B cell (primary cell): Measurements from ENCODE around the gene NPR2. TPM values are rescaled to one million over a fixed set of nuclear protein-coding genes. Genes with fewer than 3 reads are reported as not detected.

ENCODE experiments used
- ATAC-seq: fragments of 200-7000 bp; cut with Tn5 transposase; one replicate; pipeline ENCODE4 v1.10.0; 2021; ENCODE audit warnings: low read depth, mild to moderate bottlenecking, moderate number of reproducible peaks, moderate library complexity
- CTCF ChIA-PET: fragments of 350-600 bp; sonication (Branson Sonifier 250); formaldehyde crosslinking; loops from one replicate; lab custom pipeline; 2021; ENCODE audit warnings: antibody characterized with exemption, inconsistent platforms; lab: Charles Lee
- POLR2A ChIA-PET: fragments of 350-600 bp; sonication (Branson Sonifier 250); formaldehyde crosslinking; loops from one replicate; lab custom pipeline; 2021; ENCODE audit warnings: antibody characterized with exemption; lab: Charles Lee
- DNase-seq: peaks from one replicate; pipeline ENCODE4 v3.0.0; 2013
- H2AFZ ChIP-seq: 2 replicates; pipeline ENCODE4 v1.6.1; 2012; ENCODE audit warnings: mild to moderate bottlenecking, low read depth, low read length; ENCODE audit not compliant: insufficient read depth, poor library complexity, severe bottlenecking
- H3K27ac ChIP-seq, 2 donors: 1 replicate in 1 of 2; 2 replicates in 1 of 2; pipeline ENCODE4 v1.5.1; 2012 to 2013; ENCODE audit warnings: low read length in 2 of 2, mild to moderate bottlenecking in 2 of 2, moderate library complexity in 1 of 2
- H3K27me3 ChIP-seq, 4 experiments: fragments of 200-600 bp in 1 of 4; sonication (generic) in 1 of 4; replicated peaks in 1 of 4; 1 replicate in 2 of 4; 2 replicates in 2 of 4; pipeline versions ENCODE4 v1.6.1 to v1.7.0; 2013 to 2016; ENCODE audit warnings: low read length in 3 of 4, mild to moderate bottlenecking in 2 of 4, mixed read lengths in 1 of 4, moderate library complexity in 1 of 4; ENCODE audit not compliant: insufficient read depth in 4 of 4, control insufficient read depth in 3 of 4; ENCODE audit errors: control extremely low read depth in 1 of 4
- H3K36me3 ChIP-seq, 2 experiments: replicated peaks in 1 of 2; 1 replicate in 1 of 2; 2 replicates in 1 of 2; pipeline versions ENCODE4 v1.6.1 to v1.7.1; 2013; ENCODE audit warnings: low read length in 1 of 2; ENCODE audit not compliant: insufficient read depth in 2 of 2, control insufficient read depth in 1 of 2; ENCODE audit errors: control extremely low read depth in 1 of 2, extremely low read depth in 1 of 2
- H3K4me1 ChIP-seq, 2 donors: fragments of 200-600 bp in 1 of 2; sonication (generic) in 1 of 2; 1 replicate in 1 of 2; 2 replicates in 1 of 2; pipeline versions ENCODE4 v1.5.1 to v1.6.1; 2013 to 2017; ENCODE audit warnings: low read length in 2 of 2; ENCODE audit not compliant: control insufficient read depth in 2 of 2, insufficient read depth in 2 of 2
- H3K4me2 ChIP-seq: replicated peaks from 2 replicates; pipeline ENCODE3; 2012; ENCODE audit warnings: mild to moderate bottlenecking, low read depth, low read length; ENCODE audit not compliant: poor library complexity, severe bottlenecking
- H3K4me3 ChIP-seq, 5 experiments: fragments of 200-600 bp in 1 of 5; sonication (generic) in 1 of 5; 1 replicate in 3 of 5; 2 replicates in 2 of 5; pipeline versions ENCODE4 v1.5.1 to v1.7.0; 2011 to 2016; ENCODE audit warnings: low read length in 4 of 5, mild to moderate bottlenecking in 4 of 5, low read depth in 2 of 5, control low read depth in 1 of 5, moderate library complexity in 1 of 5; ENCODE audit not compliant: insufficient read depth in 1 of 5; ENCODE audit errors: control extremely low read depth in 1 of 5, extremely low read depth in 1 of 5
- H3K79me2 ChIP-seq: fragments of 200-600 bp; sonication (generic); one replicate; pipeline ENCODE4 v1.6.0; 2016; ENCODE audit warnings: low read length; ENCODE audit not compliant: control insufficient read depth, insufficient read depth
- H3K9ac ChIP-seq: fragments of 200-600 bp; sonication (generic); 2 replicates; pipeline ENCODE4 v1.6.1; 2017; ENCODE audit warnings: mild to moderate bottlenecking, low read length, moderate library complexity
- H3K9me3 ChIP-seq, 3 donors: one replicate each; pipeline versions ENCODE4 v1.6.1 to v1.7.1; 2013; ENCODE audit warnings: low read length in 2 of 3; ENCODE audit not compliant: control insufficient read depth in 2 of 3, insufficient read depth in 1 of 3; ENCODE audit errors: control extremely low read depth in 1 of 3
- H4K20me1 ChIP-seq: 2 replicates; pipeline ENCODE4 v1.6.0; 2012; ENCODE audit warnings: mild to moderate bottlenecking, low read length; ENCODE audit not compliant: insufficient read depth, control insufficient read depth, poor library complexity, severe bottlenecking
- H3K27ac Mint-ChIP-seq: one replicate; pipeline ENCODE4 v1.8.0; 2021; ENCODE audit warnings: mixed read lengths
- H3K27me3 Mint-ChIP-seq: one replicate; pipeline ENCODE4 v1.8.0; 2021; ENCODE audit warnings: mixed read lengths
- H3K4me1 Mint-ChIP-seq: one replicate; pipeline ENCODE4 v1.8.0; 2021; ENCODE audit warnings: mixed read lengths
- H3K4me3 Mint-ChIP-seq: one replicate; pipeline ENCODE4 v1.8.0; 2021; ENCODE audit warnings: mixed read lengths
- H3K9me3 Mint-ChIP-seq: one replicate; pipeline ENCODE4 v1.8.0; 2022; ENCODE audit warnings: mixed read lengths; ENCODE audit not compliant: insufficient read depth
- EZH2 ChIP-seq: IDR thresholded peaks from 2 replicates; pipeline ENCODE4 v1.6.1; 2012; ENCODE audit warnings: borderline replicate concordance, low read depth, mild to moderate bottlenecking, moderate library complexity, low read length; ENCODE audit not compliant: insufficient read depth, poor library complexity, severe bottlenecking
- WGBS: methylation state at CpG from one replicate; pipeline ENCODE4 v1.1.5; 2013; ENCODE audit warnings: missing lambda C conversion rate; ENCODE audit not compliant: insufficient coverage; 5-methylcytosine and 5-hydroxymethylcytosine counted together
- intact Hi-C: fragments of 100-400 bp; cut with micrococcal nuclease; formaldehyde crosslinking; loops from one replicate; pipeline ENCODE4 v1.10.0; 2022
- polyA plus RNA-seq: library from polyadenylated mRNA; depleted of rRNA; stranded (reverse); fragments of >200 nt; gene quantifications from 2 replicates; pipeline ENCODE4 v1.2.3, GENCODE V29; 2012
- total RNA-seq, 2 donors: library from RNA; stranded (reverse); fragments of 120-200 nt in 1 of 2; gene quantifications; 1 replicate in 1 of 2; 2 replicates in 1 of 2; pipeline versions ENCODE4 v1.2.3 to v1.2.4, GENCODE V29; 2013 to 2022
- TF ChIP-seq, protein P1 (sequence below): fragments of 200-600 bp; IDR thresholded peaks from one replicate; pipeline ENCODE4 v1.8.0; 2022; ENCODE audit warnings: antibody characterized with exemption, mild to moderate bottlenecking

The NPR2 gene
- total and polyA plus RNA-seq, 2 donors (not counting 1 experiment from before 2014, with no cell fraction given) = 7.6 to 8.0 TPM

DNA sequence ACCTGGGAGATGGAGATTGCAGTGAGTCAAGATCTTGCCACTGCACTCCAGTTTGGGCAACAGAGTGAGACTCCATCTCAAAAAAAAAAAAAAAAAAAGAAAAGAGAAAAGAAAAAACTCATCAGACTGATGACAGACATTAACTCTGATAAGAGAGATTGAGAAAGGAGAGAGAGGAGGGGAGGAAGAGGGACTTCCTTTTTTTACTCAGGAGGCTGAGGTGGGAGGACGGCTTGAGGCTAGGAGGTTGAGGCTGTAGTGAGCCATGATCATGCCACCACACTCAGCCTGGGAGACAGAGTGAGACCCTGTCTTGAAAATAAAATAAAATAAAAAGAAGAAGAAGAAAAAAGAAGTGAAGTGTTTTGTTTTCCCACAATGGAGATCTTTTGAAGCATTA, 27.6 kb upstream of the NPR2 start:
- Histone ChIP-seq H4K20me1 (peaks cover 35% of the 10 kb centered on the region), H3K9me3 (peaks cover 0 to 2% (median 0%) of the 10 kb centered on the region in 3 donors), H3K4me1 (peaks cover 5 to 7% of the 10 kb centered on the region in 2 donors), H3K36me3 (peaks cover under 1 to 10% of the 10 kb centered on the region in 2 experiments), H3K27me3 (no peaks in the 10 kb centered on the region), H3K9ac (no peak overlapping the region), H3K27ac (no peak overlapping the region), H3K4me2 (no peak overlapping the region), H3K79me2 (peaks cover 88% of the 10 kb centered on the region), H2AFZ (no peak overlapping the region), H3K4me3 (no peak overlapping the region)
- no peaks in the 10 kb centered on the region for H3K27me3 Mint-ChIP-seq
- H3K9me3 Mint-ChIP-seq = no peaks in the 10 kb centered on the region
- no CpG with 5 or more reads among the region's 1 CpG for WGBS
- no peak overlapping the region for H3K4me3 Mint-ChIP-seq
- POLR2A ChIA-PET = no interaction called here
- TF ChIP-seq, protein P1, sequence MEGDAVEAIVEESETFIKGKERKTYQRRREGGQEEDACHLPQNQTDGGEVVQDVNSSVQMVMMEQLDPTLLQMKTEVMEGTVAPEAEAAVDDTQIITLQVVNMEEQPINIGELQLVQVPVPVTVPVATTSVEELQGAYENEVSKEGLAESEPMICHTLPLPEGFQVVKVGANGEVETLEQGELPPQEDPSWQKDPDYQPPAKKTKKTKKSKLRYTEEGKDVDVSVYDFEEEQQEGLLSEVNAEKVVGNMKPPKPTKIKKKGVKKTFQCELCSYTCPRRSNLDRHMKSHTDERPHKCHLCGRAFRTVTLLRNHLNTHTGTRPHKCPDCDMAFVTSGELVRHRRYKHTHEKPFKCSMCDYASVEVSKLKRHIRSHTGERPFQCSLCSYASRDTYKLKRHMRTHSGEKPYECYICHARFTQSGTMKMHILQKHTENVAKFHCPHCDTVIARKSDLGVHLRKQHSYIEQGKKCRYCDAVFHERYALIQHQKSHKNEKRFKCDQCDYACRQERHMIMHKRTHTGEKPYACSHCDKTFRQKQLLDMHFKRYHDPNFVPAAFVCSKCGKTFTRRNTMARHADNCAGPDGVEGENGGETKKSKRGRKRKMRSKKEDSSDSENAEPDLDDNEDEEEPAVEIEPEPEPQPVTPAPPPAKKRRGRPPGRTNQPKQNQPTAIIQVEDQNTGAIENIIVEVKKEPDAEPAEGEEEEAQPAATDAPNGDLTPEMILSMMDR = no peak
- TF ChIP-seq EZH2 = no peak
- ATAC-seq (no peak), DNase-seq (no peak)
- H3K4me1 Mint-ChIP-seq = peaks cover 40% of the 10 kb centered on the region
- CTCF ChIA-PET = interaction anchor here (1.8 kb wide), 1 partner anchor 26 kb away, joined by 6 read pairs; no protein-coding TSS in a partner anchor
- H3K27ac Mint-ChIP-seq = no peak overlapping the region
- intact Hi-C loops = no loop called here

DNA sequence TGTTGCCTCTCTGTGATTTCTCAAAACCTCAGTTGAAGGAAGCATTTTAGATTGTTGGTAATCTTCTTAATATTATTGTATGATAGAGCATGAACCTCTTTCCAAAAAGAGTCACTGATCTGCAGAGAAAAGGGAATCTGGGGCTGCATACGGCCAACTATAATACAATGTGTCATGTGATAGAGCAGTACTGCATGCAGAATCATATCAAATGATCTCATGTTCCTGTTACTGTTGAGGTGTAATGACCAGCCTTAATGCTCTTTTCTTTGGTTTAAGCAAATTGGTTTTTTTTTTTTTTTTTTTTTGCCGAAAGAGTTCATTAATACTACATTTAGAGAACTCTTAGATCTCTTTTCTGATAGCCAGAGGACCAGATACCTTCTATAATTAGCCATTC, 24.4 kb upstream of the NPR2 start:
- intact Hi-C loops = no loop called here
- Histone ChIP-seq H3K36me3 (peaks cover 2 to 12% of the 10 kb centered on the region in 2 experiments), H3K9me3 (peaks cover 0 to 2% (median 0%) of the 10 kb centered on the region in 3 donors), H3K4me2 (no peak overlapping the region), H3K9ac (no peak overlapping the region), H3K27ac (no peak overlapping the region), H3K27me3 (no peaks in the 10 kb centered on the region), H4K20me1 (peaks cover 61% of the 10 kb centered on the region), H3K4me3 (no peak overlapping the region), H3K4me1 (no peaks in the 10 kb centered on the region), H3K79me2 (peaks cover 85% of the 10 kb centered on the region), H2AFZ (no peak overlapping the region)
- no CpG with 5 or more reads among the region's 2 CpGs for WGBS
- ChIA-PET CTCF (interaction anchor here (1.0 kb wide), 1 partner anchor 9 kb away, joined by 3 read pairs; no protein-coding TSS in a partner anchor), POLR2A (interaction anchor here (0.7 kb wide), 2 partner anchors 8 to 23 kb away, joined by 7 to 11 read pairs; no protein-coding TSS in a partner anchor)
- ATAC-seq (no peak), DNase-seq (no peak)
- no peaks in the 10 kb centered on the region for H3K27me3 Mint-ChIP-seq
- H3K4me1 Mint-ChIP-seq = peaks cover 15% of the 10 kb centered on the region
- H3K9me3 Mint-ChIP-seq = no peaks in the 10 kb centered on the region
- TF ChIP-seq, protein P1 = no peak
- no peak for TF ChIP-seq EZH2
- H3K27ac Mint-ChIP-seq = no peak overlapping the region
- H3K4me3 Mint-ChIP-seq = no peak overlapping the region
